Osteoblast (primary cell): ENCODE measurements around the gene NEK2. TPM values are rescaled to one million over a fixed set of nuclear protein-coding genes. Genes with fewer than 3 reads are reported as not detected.

Experiments used
- DNase-seq: peaks from one replicate; pipeline ENCODE4 v3.0.0; 2011; ENCODE audit warnings: low spot score, mixed read lengths; ENCODE audit not compliant: insufficient read length; ENCODE audit errors: missing footprints
- H2AFZ ChIP-seq: 2 replicates; pipeline ENCODE4 v1.6.0; 2011; ENCODE audit warnings: mild to moderate bottlenecking, low read length
- H3K27ac ChIP-seq: 2 replicates; pipeline ENCODE4 v1.5.1; 2011; ENCODE audit warnings: mild to moderate bottlenecking, low read depth, low read length, moderate library complexity
- H3K27me3 ChIP-seq: 2 replicates; pipeline ENCODE4 v1.6.0; 2012; ENCODE audit warnings: mild to moderate bottlenecking, control low read depth, inconsistent platforms, low read length, moderate library complexity; ENCODE audit not compliant: insufficient read depth
- H3K36me3 ChIP-seq: 2 replicates; pipeline ENCODE4 v1.5.1; 2011; ENCODE audit warnings: mild to moderate bottlenecking, low read length, control low read depth, moderate library complexity; ENCODE audit not compliant: insufficient read depth
- H3K4me1 ChIP-seq: 2 replicates; pipeline ENCODE4 v1.5.1; 2011; ENCODE audit warnings: mild to moderate bottlenecking, low read length, control low read depth, moderate library complexity; ENCODE audit not compliant: insufficient read depth
- H3K4me2 ChIP-seq: 2 replicates; pipeline ENCODE4 v1.6.0; 2011; ENCODE audit warnings: mild to moderate bottlenecking, low read length; ENCODE audit not compliant: insufficient read depth
- H3K4me3 ChIP-seq: fragments of 200-600 bp; sonication (generic); 3 replicates; pipeline ENCODE4 v1.5.1; 2012; ENCODE audit warnings: mild to moderate bottlenecking, low read length, inconsistent platforms; ENCODE audit not compliant: insufficient read depth
- H3K79me2 ChIP-seq: 2 replicates; pipeline ENCODE4 v1.6.0; 2012; ENCODE audit warnings: mild to moderate bottlenecking, low read length, control low read depth, inconsistent platforms; ENCODE audit not compliant: insufficient read depth
- H3K9me3 ChIP-seq: 2 replicates; pipeline ENCODE4 v1.5.1; 2011; ENCODE audit warnings: low read depth, low read length, control low read depth
- H4K20me1 ChIP-seq: 2 replicates; pipeline ENCODE4 v1.6.0; 2012; ENCODE audit warnings: mild to moderate bottlenecking, low read length, control low read depth; ENCODE audit not compliant: insufficient read depth
- CTCF ChIP-seq: IDR thresholded peaks from 2 replicates; pipeline ENCODE4 v1.5.1; 2011; ENCODE audit warnings: mild to moderate bottlenecking, low read depth, low read length, moderate library complexity; ENCODE audit errors: extremely low read depth
- total RNA-seq: library from RNA; depleted of rRNA; stranded (reverse); fragments of >200 nt; gene quantifications from 2 replicates; pipeline ENCODE4 v1.2.3, GENCODE V29; 2012

NEK2 gene
- total RNA-seq, 1 donor: 1.4 TPM

DNA sequence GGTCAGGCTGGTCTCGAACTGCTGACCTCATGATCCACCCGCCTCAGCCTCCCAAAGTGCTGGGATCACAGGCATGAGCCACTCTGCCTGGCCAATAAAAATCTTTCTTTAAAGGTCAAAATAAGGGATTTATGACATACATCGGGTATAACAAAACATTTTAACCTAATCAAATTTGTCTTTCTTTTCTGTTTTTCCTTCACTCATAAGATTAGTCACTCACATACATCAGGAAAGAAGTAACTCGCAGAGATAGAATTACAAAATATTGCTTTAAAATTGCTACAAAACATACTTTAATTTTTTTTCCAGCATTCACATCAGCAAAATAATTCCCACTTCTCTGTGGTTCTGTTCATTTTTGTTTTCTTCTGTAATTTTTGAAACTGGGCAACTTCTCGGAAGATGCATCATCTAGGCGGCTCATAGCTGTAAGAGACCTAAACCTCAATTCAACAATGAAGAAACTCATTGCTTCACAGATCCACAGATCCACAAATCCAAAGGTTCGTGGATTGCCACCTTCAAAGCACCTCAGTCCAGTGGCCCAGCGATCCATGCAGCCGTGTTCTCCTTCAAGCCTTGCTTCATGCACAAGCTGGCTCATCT, 39.7 kb downstream of the NEK2 start:
- peak; percentile 70 for DNase-seq
- Histone ChIP-seq H2AFZ (no peak overlapping the region), H3K27me3 (no peaks in the 10 kb centered on the region)

DNA sequence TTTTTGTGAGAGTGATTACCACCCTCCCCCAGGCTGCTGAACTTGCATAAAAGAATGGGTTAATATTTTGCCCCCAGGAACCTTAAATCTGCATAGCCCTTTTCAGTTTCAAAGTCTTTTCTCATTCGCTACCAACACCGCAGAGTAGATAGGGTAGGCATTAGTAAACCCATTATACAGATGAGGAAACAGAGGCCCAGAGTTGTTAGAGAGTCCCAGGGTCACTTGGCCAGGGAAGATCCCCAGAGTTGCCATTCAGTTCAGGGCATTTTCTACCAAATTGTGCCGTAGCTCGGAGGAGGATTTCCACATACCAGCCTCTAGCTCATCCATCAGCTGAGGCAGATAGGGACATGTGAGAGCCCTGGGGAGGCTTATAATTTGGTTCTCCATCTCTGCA, 40.5 kb downstream of the NEK2 start:
- DNase-seq: peak; percentile 10
- no peaks in the 10 kb centered on the region for H3K9me3 ChIP-seq

More for the DNA sequence above, 39.7 kb downstream of the NEK2 start:
- Histone ChIP-seq H4K20me1 (no peaks in the 10 kb centered on the region), H3K79me2 (no peaks in the 10 kb centered on the region), H3K4me1 (peaks cover 57% of the 10 kb centered on the region), H3K36me3 (no peaks in the 10 kb centered on the region), H3K4me2 (peak overlapping the region; percentile 53), H3K27ac (peak overlapping the region; percentile 94), H3K4me3 (no peak overlapping the region), H3K9me3 (no peaks in the 10 kb centered on the region)
- TF ChIP-seq CTCF: no peak

DNA sequence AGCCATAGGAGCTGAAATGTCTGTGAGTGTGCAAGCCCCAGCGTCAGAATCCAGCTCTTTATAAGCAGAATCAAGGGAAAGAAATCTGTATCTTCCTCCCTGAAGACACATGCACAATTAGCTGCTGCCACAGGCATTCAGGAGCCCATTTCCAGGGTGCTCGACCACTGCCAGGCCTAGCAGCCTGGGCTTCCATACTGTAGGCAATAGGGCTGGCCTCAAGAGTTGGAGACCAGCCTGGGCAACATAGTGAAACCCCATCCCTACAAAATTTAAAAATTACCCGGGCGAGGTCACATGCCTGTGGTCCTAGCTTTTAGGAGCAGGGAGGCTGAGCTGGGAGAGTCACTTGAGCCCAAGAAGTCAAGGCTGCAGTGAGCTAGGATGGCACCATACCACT, 41.0 kb downstream of the NEK2 start:
- Histone ChIP-seq H3K27me3 (no peaks in the 10 kb centered on the region), H3K9me3 (no peaks in the 10 kb centered on the region), H3K4me3 (no peak overlapping the region), H3K36me3 (no peaks in the 10 kb centered on the region), H3K27ac (no peak overlapping the region), H3K4me1 (peaks cover 45% of the 10 kb centered on the region), H2AFZ (no peak overlapping the region), H4K20me1 (no peaks in the 10 kb centered on the region), H3K79me2 (no peaks in the 10 kb centered on the region), H3K4me2 (no peak overlapping the region)
- DNase-seq: no peak
- no peak for TF ChIP-seq CTCF

More for the DNA sequence above, 40.5 kb downstream of the NEK2 start:
- Histone ChIP-seq H3K27ac (peak overlapping the region; percentile 94), H4K20me1 (no peaks in the 10 kb centered on the region), H2AFZ (no peak overlapping the region), H3K36me3 (no peaks in the 10 kb centered on the region), H3K4me2 (no peak overlapping the region), H3K27me3 (no peaks in the 10 kb centered on the region), H3K4me1 (peaks cover 50% of the 10 kb centered on the region), H3K79me2 (no peaks in the 10 kb centered on the region), H3K4me3 (no peak overlapping the region)
- TF ChIP-seq CTCF: no peak

GRCh38 chr1:211633524-211633846, 41.9 kb downstream of the NEK2 start:
- peak; percentile 1 for DNase-seq
- TF ChIP-seq CTCF: no peak
- Histone ChIP-seq H3K79me2 (no peaks in the 10 kb centered on the region), H3K9me3 (no peaks in the 10 kb centered on the region), H3K4me3 (no peak overlapping the region), H4K20me1 (no peaks in the 10 kb centered on the region), H3K4me1 (peaks cover 39% of the 10 kb centered on the region), H3K27ac (peak overlapping the region; percentile 94), H3K4me2 (peak overlapping the region; percentile 45), H3K36me3 (no peaks in the 10 kb centered on the region), H2AFZ (no peak overlapping the region), H3K27me3 (no peaks in the 10 kb centered on the region)
